ENCODE data around the gene VSIR. TPM values are rescaled to one million over a fixed set of nuclear protein-coding genes. Genes with fewer than 3 reads are reported as not detected.
A peak's percentile ranks its signal among the peaks of the same experiment; 100 is the strongest.

VSIR gene
- total RNA-seq, 3 donors from 2014 or later (not counting 1 experiment from before 2014, with no cell fraction given): 134 to 193 (median 178) TPM

- DNase-seq: no peak
- H3K9me3 Mint-ChIP-seq: no peaks in the 10 kb centered on the region
- H3K36me3 Mint-ChIP-seq: no peaks in the 10 kb centered on the region
- Histone ChIP-seq H3K4me3 (ENCODE audit: low read length) (peak overlapping the region; percentile 95), H3K4me1 (ENCODE audit: control insufficient read depth, insufficient read depth, low read length) (peaks cover 94% of the 10 kb centered on the region), H3K27ac (ENCODE audit: low read length) (peak overlapping the region; percentile 96), H3K9me3 (ENCODE audit: control insufficient read depth, insufficient read depth, low read length) (no peaks in the 10 kb centered on the region), H3K36me3 (ENCODE audit: control insufficient read depth, insufficient read depth, low read length) (peaks cover 25% of the 10 kb centered on the region), H3K27me3 (ENCODE audit: control insufficient read depth, insufficient read depth, low read length) (no peaks in the 10 kb centered on the region)
- no peaks in the 10 kb centered on the region for H3K27me3 Mint-ChIP-seq (ENCODE audit: low read depth in 2 of 2)
- intact Hi-C loops (cut with micrococcal nuclease): no loop called here
- no peak for TF ChIP-seq CTCF (IDR thresholded peaks at IDR 0.05)
- peaks cover 72 to 88% of the 10 kb centered on the region in 2 donors for H3K4me1 Mint-ChIP-seq
- 50% methylated on average over 3 of the region's 3 CpGs for WGBS (ENCODE audit: insufficient coverage)
- ATAC-seq: no peak
- H3K4me3 Mint-ChIP-seq: peak overlapping the region; percentile 85
- peak overlapping the region; percentile 98 for H3K27ac Mint-ChIP-seq
These were observed 2.5 kb downstream of the VSIR start for GRCh38 chr10:71770789-71771188.

DNA sequence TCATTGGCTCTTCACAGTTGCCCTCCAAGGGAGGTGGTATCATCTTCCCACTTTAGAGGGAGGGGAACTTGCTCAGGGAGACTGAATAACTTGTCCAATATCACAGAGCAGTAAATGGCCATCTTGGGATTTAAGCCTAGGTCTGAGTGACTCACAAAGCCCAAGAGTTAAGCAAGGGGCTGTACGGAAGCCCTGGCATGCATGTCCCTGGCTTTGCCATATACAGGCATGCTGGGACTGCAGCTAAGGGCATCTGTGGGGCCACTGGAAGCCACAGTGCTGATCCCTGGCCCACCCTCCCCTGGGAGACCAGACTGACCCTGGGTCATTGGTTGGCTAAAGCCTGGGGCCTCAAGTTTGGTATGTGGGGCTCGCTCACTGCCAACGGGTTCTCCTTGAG is 3.1 kb downstream of the VSIR start:
- Mint-ChIP-seq H3K4me3 (peak overlapping the region; percentile 85), H3K9me3 (no peaks in the 10 kb centered on the region), H3K36me3 (no peaks in the 10 kb centered on the region), H3K4me1 (peaks cover 77 to 88% of the 10 kb centered on the region in 2 donors), H3K27me3 (ENCODE audit: low read depth in 2 of 2) (no peaks in the 10 kb centered on the region), H3K27ac (peak overlapping the region; percentile 98)
- DNase-seq (no peak), ATAC-seq (no peak)
- intact Hi-C loops (cut with micrococcal nuclease): no loop called here
- Histone ChIP-seq H3K36me3 (ENCODE audit: control insufficient read depth, insufficient read depth, low read length) (peaks cover 26% of the 10 kb centered on the region), H3K27ac (ENCODE audit: low read length) (peak overlapping the region; percentile 96), H3K9me3 (ENCODE audit: control insufficient read depth, insufficient read depth, low read length) (no peaks in the 10 kb centered on the region), H3K4me1 (ENCODE audit: control insufficient read depth, insufficient read depth, low read length) (peaks cover 94% of the 10 kb centered on the region), H3K27me3 (ENCODE audit: control insufficient read depth, insufficient read depth, low read length) (no peaks in the 10 kb centered on the region), H3K4me3 (ENCODE audit: low read length) (peak overlapping the region; percentile 95)
- WGBS (ENCODE audit: insufficient coverage): 93% methylated on average over 3 of the region's 3 CpGs
- no peak for TF ChIP-seq CTCF (IDR thresholded peaks at IDR 0.05)

DNA sequence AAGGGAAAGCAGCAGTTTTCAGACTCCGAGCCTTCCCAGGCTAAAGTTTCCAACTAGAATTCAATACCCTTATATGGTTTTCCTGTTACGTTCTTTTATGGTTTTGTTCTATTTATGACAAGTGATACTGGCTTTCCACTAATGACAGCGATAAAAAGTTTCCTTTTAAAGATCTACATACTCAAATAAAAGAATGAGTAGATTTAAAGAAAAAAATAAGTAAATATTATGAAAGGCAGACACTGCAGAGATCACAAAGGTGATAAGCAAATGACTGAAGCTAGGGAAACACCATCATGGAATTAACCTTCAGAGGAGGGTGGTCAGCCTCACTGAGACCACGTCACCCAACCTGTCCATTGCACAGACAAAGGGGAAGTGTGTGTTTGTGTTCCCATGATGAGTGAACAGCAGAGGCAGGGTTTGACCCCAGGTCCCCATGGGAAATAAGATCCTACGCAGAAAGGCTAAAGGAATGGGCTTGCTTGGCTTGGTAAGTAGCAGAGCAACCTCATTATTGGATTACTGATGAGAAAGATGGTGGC is 4.0 kb downstream of the VSIR start:
- Histone ChIP-seq H3K36me3 (ENCODE audit: control insufficient read depth, insufficient read depth, low read length) (peaks cover 35% of the 10 kb centered on the region), H3K4me1 (ENCODE audit: control insufficient read depth, insufficient read depth, low read length) (peaks cover 94% of the 10 kb centered on the region), H3K9me3 (ENCODE audit: control insufficient read depth, insufficient read depth, low read length) (no peaks in the 10 kb centered on the region), H3K27me3 (ENCODE audit: control insufficient read depth, insufficient read depth, low read length) (no peaks in the 10 kb centered on the region), H3K4me3 (ENCODE audit: low read length) (peak overlapping the region; percentile 25), H3K27ac (ENCODE audit: low read length) (peak overlapping the region; percentile 96)
- H3K4me3 Mint-ChIP-seq: peak overlapping the region; percentile 82
- peak overlapping the region; percentile 98 for H3K27ac Mint-ChIP-seq
- H3K9me3 Mint-ChIP-seq: no peaks in the 10 kb centered on the region
- no peak for TF ChIP-seq CTCF (IDR thresholded peaks at IDR 0.05)
- H3K4me1 Mint-ChIP-seq: peaks cover 83 to 92% of the 10 kb centered on the region in 2 donors
- intact Hi-C loops (cut with micrococcal nuclease): loop anchor here (2.0 kb wide), 1 partner anchor 21 kb away; no protein-coding TSS in a partner anchor
- 24% methylated on average over 2 of the region's 5 CpGs for WGBS (ENCODE audit: insufficient coverage)
- peak in 1 of 2 donors; percentile 61 for DNase-seq
- ATAC-seq: peak in 1 of 3 donors; percentile 7
- H3K36me3 Mint-ChIP-seq: no peaks in the 10 kb centered on the region
- H3K27me3 Mint-ChIP-seq (ENCODE audit: low read depth in 2 of 2): no peaks in the 10 kb centered on the region

All from natural killer cell (primary cell).